ENCODE measurements around the gene EPM2AIP1. TPM values are rescaled to one million over a fixed set of nuclear protein-coding genes. Genes with fewer than 3 reads are reported as not detected.
"Not testable (repeated sequence)": the region's sequence is repeated elsewhere in the genome, so short reads cannot be mapped to it uniquely, and the experiment has no call there.

Gene EPM2AIP1
- total and polyA plus RNA-seq, 10 donors = 4.9 to 31.3 (median 22.3) TPM

- H3K27me3 ChIP-seq (replicated peaks in 1 of 7) = no peaks in the 10 kb centered on the region
- no peak for DNase-seq
- H3K27ac ChIP-seq = no peak overlapping the region
- H3K4me1 ChIP-seq = peaks cover 0 to 26% (median 12%) of the 10 kb centered on the region in 6 donors
- intact Hi-C loops (cut with DNase I; ENCODE audit: low total_unique reads) = no loop called here
- WGBS, 5 donors = 80 to 90% (median 83%) methylated on average over 3 of the region's 3 CpGs
- no peaks in the 10 kb centered on the region for H3K36me3 ChIP-seq
- no peak overlapping the region for H3K4me3 ChIP-seq
- TF ChIP-seq POLR2AphosphoS5 (IDR thresholded peaks at IDR 0.05) (no peak), CTCF (IDR thresholded peaks at IDR 0.05 in 8 of 11, conservative IDR thresholded peaks at IDR 0.05 in 3 of 11) (no peak), POLR2A (IDR thresholded peaks at IDR 0.05) (no peak)
- no peaks in the 10 kb centered on the region for H3K9me3 ChIP-seq
Measured at GRCh38 chr3:36965440-36965839, 27.5 kb downstream of the EPM2AIP1 start.

- H3K36me3 ChIP-seq = no peaks in the 10 kb centered on the region
- no peak for TF ChIP-seq POLR2A (IDR thresholded peaks at IDR 0.05)
- H3K27ac ChIP-seq = no peak overlapping the region
- no peak overlapping the region for H3K4me3 ChIP-seq
- H3K4me1 ChIP-seq = peaks cover 0 to 19% (median 6%) of the 10 kb centered on the region in 6 donors
- no peaks in the 10 kb centered on the region for H3K27me3 ChIP-seq (replicated peaks in 1 of 7)
- intact Hi-C loops (cut with DNase I; ENCODE audit: low total_unique reads) = no loop called here
- no peaks in the 10 kb centered on the region for H3K9me3 ChIP-seq
- DNase-seq = no peak
Measured at GRCh38 chr3:36964817-36965216, 28.1 kb downstream of the EPM2AIP1 start.

- WGBS, 5 donors = 86 to 93% (median 91%) methylated on average over 1 of the region's 1 CpG
- no peaks in the 10 kb centered on the region for H3K27me3 ChIP-seq (replicated peaks in 1 of 7)
- peaks cover 0 to 14% (median 3%) of the 10 kb centered on the region in 6 donors for H3K4me1 ChIP-seq
- no peak overlapping the region for H3K27ac ChIP-seq
- no peaks in the 10 kb centered on the region for H3K9me3 ChIP-seq
- no peak overlapping the region for H3K4me3 ChIP-seq
- TF ChIP-seq POLR2AphosphoS5 (IDR thresholded peaks at IDR 0.05) = no peak
- TF ChIP-seq CTCF (IDR thresholded peaks at IDR 0.05 in 8 of 11, conservative IDR thresholded peaks at IDR 0.05 in 3 of 11) = no peak
- no peak for TF ChIP-seq POLR2A (IDR thresholded peaks at IDR 0.05)
- intact Hi-C loops (cut with DNase I; ENCODE audit: low total_unique reads) = no loop called here
- no peak for DNase-seq
- no peaks in the 10 kb centered on the region for H3K36me3 ChIP-seq
Measured at GRCh38 chr3:36964331-36964730, 28.6 kb downstream of the EPM2AIP1 start.

- H3K27me3 ChIP-seq (replicated peaks in 1 of 7); intact Hi-C loops (cut with DNase I; ENCODE audit: low total_unique reads); H3K9me3 ChIP-seq; H3K4me3 ChIP-seq; H3K36me3 ChIP-seq; DNase-seq; H3K27ac ChIP-seq: not testable (repeated sequence)
- WGBS, 5 donors = 95 to 98% (median 96%) methylated on average over 7 of the region's 7 CpGs
- H3K4me1 ChIP-seq = peaks cover 0 to 19% (median 4%) of the 10 kb centered on the region in 6 donors
Measured at GRCh38 chr3:36963008-36963407, 29.9 kb downstream of the EPM2AIP1 start.

- Histone ChIP-seq H3K36me3 (no peaks in the 10 kb centered on the region), H3K4me1 (peaks cover 0 to 25% (median 4%) of the 10 kb centered on the region in 6 donors), H3K4me3 (no peak overlapping the region), H3K9me3 (no peaks in the 10 kb centered on the region), H3K27ac (no peak overlapping the region), H3K27me3 (replicated peaks in 1 of 7) (no peaks in the 10 kb centered on the region)
- no peak for DNase-seq
- TF ChIP-seq POLR2A (IDR thresholded peaks at IDR 0.05) (no peak), CTCF (IDR thresholded peaks at IDR 0.05 in 8 of 11, conservative IDR thresholded peaks at IDR 0.05 in 3 of 11) (peak in 1 of 11 experiments; percentile 3)
- intact Hi-C loops (cut with DNase I; ENCODE audit: low total_unique reads) = no loop called here
- 83 to 91% (median 88%) methylated on average over 4 of the region's 4 CpGs for WGBS, 5 donors
Measured at GRCh38 chr3:36960502-36960901, 32.4 kb downstream of the EPM2AIP1 start.

Measured in spleen (tissue), 11 donors.